CD4-positive, alpha-beta T cell treated with Interleukin-4 for 4 hours (primary cell): ENCODE results near the gene ALK.

Experiments used
- DNase-seq: peaks from one replicate; pipeline ENCODE4 v3.0.0-alpha.2; 2020

ALK gene

GRCh38 chr2:29700560-29700959, 220.8 kb downstream of the ALK start:
- no peak for DNase-seq

GRCh38 chr2:29699045-29699444, 222.3 kb downstream of the ALK start:
- DNase-seq = no peak

- DNase-seq = no peak
Observed at GRCh38 chr2:29698216-29698615, 223.2 kb downstream of the ALK start.

- DNase-seq = no peak
Observed at GRCh38 chr2:29697715-29698114, 223.7 kb downstream of the ALK start.

GRCh38 chr2:29697181-29697580, 224.2 kb downstream of the ALK start:
- DNase-seq = no peak

- DNase-seq = no peak
Observed at GRCh38 chr2:29694741-29695140, 226.6 kb downstream of the ALK start.

- DNase-seq = no peak
Observed at GRCh38 chr2:29691391-29691950, 229.9 kb downstream of the ALK start.

- no peak for DNase-seq
Observed at GRCh38 chr2:29689666-29690065, 231.7 kb downstream of the ALK start.

- DNase-seq = no peak
Observed at GRCh38 chr2:29688429-29688828, 233.0 kb downstream of the ALK start.

- DNase-seq = no peak
Observed at GRCh38 chr2:29687121-29687520, 234.3 kb downstream of the ALK start.

- no peak for DNase-seq
Observed at GRCh38 chr2:29676886-29677453, 244.4 kb downstream of the ALK start.

GRCh38 chr2:29664578-29664977, 256.8 kb downstream of the ALK start:
- no peak for DNase-seq

GRCh38 chr2:29663268-29663667, 258.1 kb downstream of the ALK start:
- no peak for DNase-seq

- DNase-seq = no peak
Observed at GRCh38 chr2:29662861-29663260, 258.5 kb downstream of the ALK start.

- no peak for DNase-seq
Observed at GRCh38 chr2:29660201-29660600, 261.2 kb downstream of the ALK start.

GRCh38 chr2:29659178-29659577, 262.2 kb downstream of the ALK start:
- DNase-seq = no peak

- DNase-seq = no peak
Observed at GRCh38 chr2:29657674-29658073, 263.7 kb downstream of the ALK start.

GRCh38 chr2:29655391-29656086, 265.8 kb downstream of the ALK start:
- DNase-seq = no peak

GRCh38 chr2:29650631-29651097, 270.7 kb downstream of the ALK start:
- no peak for DNase-seq

GRCh38 chr2:29644949-29645348, 276.4 kb downstream of the ALK start:
- DNase-seq = no peak

- no peak for DNase-seq
Observed at GRCh38 chr2:29643196-29643595, 278.2 kb downstream of the ALK start.

GRCh38 chr2:29640360-29640759, 281.0 kb downstream of the ALK start:
- no peak for DNase-seq

- no peak for DNase-seq
Observed at GRCh38 chr2:29638641-29639040, 282.7 kb downstream of the ALK start.

- DNase-seq = no peak
Observed at GRCh38 chr2:29634916-29635315, 286.5 kb downstream of the ALK start.

GRCh38 chr2:29632018-29632417, 289.4 kb downstream of the ALK start:
- DNase-seq = no peak
